Parathyroid adenoma (tissue), 2 donors: Measurements from ENCODE around the gene SYT7.

Experiments
- H2AFZ ChIP-seq: fragments of 300-600 bp; sonication (generic); one replicate; pipeline ENCODE4 v1.7.0; 2017; ENCODE audit warnings: antibody characterized with exemption, mild to moderate bottlenecking
- H3K27ac ChIP-seq: fragments of 300-600 bp; sonication (generic); one replicate; pipeline ENCODE4 v1.7.0; 2017
- H3K27me3 ChIP-seq: fragments of 300-600 bp; sonication (generic); one replicate; pipeline ENCODE4 v1.7.0; 2017; ENCODE audit warnings: low read length; ENCODE audit not compliant: control insufficient read depth, insufficient read depth
- H3K36me3 ChIP-seq: fragments of 300-600 bp; sonication (generic); one replicate; pipeline ENCODE4 v1.7.0; 2017; ENCODE audit warnings: low read length; ENCODE audit not compliant: control insufficient read depth, insufficient read depth
- H3K4me1 ChIP-seq: fragments of 300-600 bp; sonication (generic); one replicate; pipeline ENCODE4 v1.7.0; 2017; ENCODE audit warnings: control low read depth
- H3K4me2 ChIP-seq: fragments of 300-600 bp; sonication (generic); one replicate; pipeline ENCODE4 v1.7.0; 2017; ENCODE audit warnings: low read length
- H3K4me3 ChIP-seq: fragments of 300-600 bp; sonication (generic); one replicate; pipeline ENCODE4 v1.7.0; 2017; ENCODE audit warnings: low read depth, low read length
- H3K79me2 ChIP-seq: fragments of 300-600 bp; sonication (generic); one replicate; pipeline ENCODE4 v1.7.0; 2017; ENCODE audit warnings: control low read depth
- H3K9ac ChIP-seq: fragments of 300-600 bp; sonication (generic); one replicate; pipeline ENCODE4 v1.7.0; 2017; ENCODE audit warnings: mild to moderate bottlenecking
- H3K9me3 ChIP-seq: fragments of 300-600 bp; sonication (generic); one replicate; pipeline ENCODE4 v1.7.0; 2017; ENCODE audit warnings: low read length; ENCODE audit not compliant: control insufficient read depth
- TF ChIP-seq, protein P1 (sequence below): fragments of 300-600 bp; sonication (generic); IDR thresholded peaks from one replicate; pipeline ENCODE4 v1.7.0; 2017; ENCODE audit warnings: antibody characterized with exemption, mild to moderate bottlenecking
- donor health status: primary hyperparathyroidism.

Gene SYT7

DNA sequence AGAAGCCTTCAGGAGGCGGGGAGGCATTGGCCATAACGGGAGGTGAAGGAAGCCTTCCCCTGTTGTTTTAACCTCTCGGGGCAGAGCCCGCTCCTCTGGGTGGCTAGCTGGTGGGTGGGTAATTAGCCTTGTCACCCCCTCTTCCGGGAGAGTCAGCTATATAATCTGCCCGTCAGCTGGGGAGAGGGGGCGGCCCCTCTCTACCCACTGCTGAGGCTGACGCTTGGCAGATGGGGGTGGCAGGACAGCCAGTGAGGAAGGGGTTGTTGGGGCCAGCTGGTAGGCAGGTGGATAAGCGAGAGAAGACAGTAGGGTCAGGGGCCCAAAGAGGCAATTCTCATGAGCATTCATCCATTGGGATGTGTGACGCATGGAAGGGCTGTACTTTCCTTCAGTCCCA lies 33.0 kb upstream of the SYT7 start:
- H3K4me3 ChIP-seq, result no peak overlapping the region
- no peaks in the 10 kb centered on the region for H3K27me3 ChIP-seq
- no peaks in the 10 kb centered on the region for H3K79me2 ChIP-seq
- H3K4me1 ChIP-seq, result no peaks in the 10 kb centered on the region
- H3K4me2 ChIP-seq, result no peak overlapping the region
- H2AFZ ChIP-seq, result no peak overlapping the region
- H3K36me3 ChIP-seq, result no peaks in the 10 kb centered on the region
- no peaks in the 10 kb centered on the region for H3K9me3 ChIP-seq
- TF ChIP-seq, protein P1, sequence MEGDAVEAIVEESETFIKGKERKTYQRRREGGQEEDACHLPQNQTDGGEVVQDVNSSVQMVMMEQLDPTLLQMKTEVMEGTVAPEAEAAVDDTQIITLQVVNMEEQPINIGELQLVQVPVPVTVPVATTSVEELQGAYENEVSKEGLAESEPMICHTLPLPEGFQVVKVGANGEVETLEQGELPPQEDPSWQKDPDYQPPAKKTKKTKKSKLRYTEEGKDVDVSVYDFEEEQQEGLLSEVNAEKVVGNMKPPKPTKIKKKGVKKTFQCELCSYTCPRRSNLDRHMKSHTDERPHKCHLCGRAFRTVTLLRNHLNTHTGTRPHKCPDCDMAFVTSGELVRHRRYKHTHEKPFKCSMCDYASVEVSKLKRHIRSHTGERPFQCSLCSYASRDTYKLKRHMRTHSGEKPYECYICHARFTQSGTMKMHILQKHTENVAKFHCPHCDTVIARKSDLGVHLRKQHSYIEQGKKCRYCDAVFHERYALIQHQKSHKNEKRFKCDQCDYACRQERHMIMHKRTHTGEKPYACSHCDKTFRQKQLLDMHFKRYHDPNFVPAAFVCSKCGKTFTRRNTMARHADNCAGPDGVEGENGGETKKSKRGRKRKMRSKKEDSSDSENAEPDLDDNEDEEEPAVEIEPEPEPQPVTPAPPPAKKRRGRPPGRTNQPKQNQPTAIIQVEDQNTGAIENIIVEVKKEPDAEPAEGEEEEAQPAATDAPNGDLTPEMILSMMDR, result no peak
- H3K9ac ChIP-seq, result no peak overlapping the region
- no peak overlapping the region for H3K27ac ChIP-seq

DNA sequence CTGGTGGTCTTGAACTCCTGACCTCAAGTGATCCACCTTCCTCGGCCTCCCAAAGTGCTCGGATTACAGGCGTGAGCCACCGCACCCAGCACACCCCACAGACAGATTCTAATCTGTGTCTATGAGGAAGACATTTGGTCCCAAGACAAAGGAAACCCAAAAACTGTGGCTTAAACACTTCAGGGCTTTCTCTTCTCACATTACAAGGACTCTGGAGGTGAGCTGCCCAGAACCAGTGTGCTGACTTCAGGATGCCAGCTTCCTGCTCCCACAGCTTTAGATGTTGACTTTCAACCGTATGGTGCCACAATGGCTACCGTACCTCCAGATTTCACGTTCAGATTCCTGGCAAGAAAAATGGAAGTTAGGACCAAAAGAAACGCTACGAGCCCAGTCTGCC lies 32.2 kb upstream of the SYT7 start:
- TF ChIP-seq, protein P1, result no peak
- no peaks in the 10 kb centered on the region for H3K4me1 ChIP-seq
- no peak overlapping the region for H3K9ac ChIP-seq
- H3K4me3 ChIP-seq, result no peak overlapping the region
- H3K27ac ChIP-seq, result no peak overlapping the region
- no peaks in the 10 kb centered on the region for H3K79me2 ChIP-seq
- H3K9me3 ChIP-seq, result no peaks in the 10 kb centered on the region
- H3K36me3 ChIP-seq, result no peaks in the 10 kb centered on the region
- H3K27me3 ChIP-seq, result no peaks in the 10 kb centered on the region
- no peak overlapping the region for H2AFZ ChIP-seq
- no peak overlapping the region for H3K4me2 ChIP-seq

DNA sequence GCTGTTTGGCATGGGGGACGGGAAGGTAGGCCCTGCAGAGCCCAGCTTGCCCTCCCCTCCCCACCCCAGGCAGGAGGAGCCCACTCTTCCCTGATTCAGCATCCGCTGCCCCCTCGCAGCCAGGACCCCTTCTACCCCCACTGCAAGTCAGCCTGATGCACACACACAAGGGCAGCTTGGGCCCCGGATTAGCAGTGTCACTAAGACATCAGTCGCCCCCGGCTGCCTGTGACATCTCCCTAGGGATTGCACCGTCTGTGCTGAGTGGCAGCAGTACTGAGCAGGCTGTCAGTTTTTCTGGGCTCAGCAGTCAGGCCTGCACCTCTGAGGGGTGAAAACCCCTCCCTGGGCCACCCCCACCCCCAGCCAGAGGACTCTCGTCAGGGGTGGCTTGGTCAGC lies 30.4 kb upstream of the SYT7 start:
- Histone ChIP-seq H3K9ac (no peak overlapping the region), H2AFZ (no peak overlapping the region), H3K27me3 (no peaks in the 10 kb centered on the region), H3K4me2 (no peak overlapping the region), H3K79me2 (no peaks in the 10 kb centered on the region), H3K27ac (no peak overlapping the region), H3K4me3 (no peak overlapping the region), H3K9me3 (no peaks in the 10 kb centered on the region), H3K36me3 (no peaks in the 10 kb centered on the region), H3K4me1 (no peaks in the 10 kb centered on the region)
- TF ChIP-seq, protein P1, result no peak

DNA sequence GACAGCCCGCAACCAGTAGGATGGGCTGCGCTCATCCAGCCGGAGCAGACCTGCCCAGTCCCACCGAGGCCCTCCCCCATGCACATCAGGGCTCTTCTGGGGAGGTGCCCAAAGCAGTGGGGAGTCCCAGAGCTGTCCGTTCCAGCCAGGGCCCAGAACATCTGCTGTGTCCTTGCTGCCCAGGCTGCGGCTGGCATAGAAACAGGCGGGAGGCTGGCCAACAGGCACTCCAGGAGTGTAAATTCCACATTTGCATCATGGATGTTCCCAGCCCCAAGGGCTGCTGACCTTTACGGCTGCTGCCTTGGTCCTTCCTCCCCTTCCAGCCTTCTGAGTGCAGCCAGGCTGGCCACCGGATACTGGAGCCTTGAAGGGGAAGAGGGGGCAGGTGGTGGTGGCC lies 30.0 kb upstream of the SYT7 start:
- H3K4me3 ChIP-seq, result no peak overlapping the region
- no peak overlapping the region for H2AFZ ChIP-seq
- no peaks in the 10 kb centered on the region for H3K36me3 ChIP-seq
- H3K9ac ChIP-seq, result no peak overlapping the region
- no peak overlapping the region for H3K27ac ChIP-seq
- H3K27me3 ChIP-seq, result no peaks in the 10 kb centered on the region
- H3K4me1 ChIP-seq, result no peaks in the 10 kb centered on the region
- H3K4me2 ChIP-seq, result no peak overlapping the region
- TF ChIP-seq, protein P1, result no peak
- no peaks in the 10 kb centered on the region for H3K79me2 ChIP-seq
- no peaks in the 10 kb centered on the region for H3K9me3 ChIP-seq

DNA sequence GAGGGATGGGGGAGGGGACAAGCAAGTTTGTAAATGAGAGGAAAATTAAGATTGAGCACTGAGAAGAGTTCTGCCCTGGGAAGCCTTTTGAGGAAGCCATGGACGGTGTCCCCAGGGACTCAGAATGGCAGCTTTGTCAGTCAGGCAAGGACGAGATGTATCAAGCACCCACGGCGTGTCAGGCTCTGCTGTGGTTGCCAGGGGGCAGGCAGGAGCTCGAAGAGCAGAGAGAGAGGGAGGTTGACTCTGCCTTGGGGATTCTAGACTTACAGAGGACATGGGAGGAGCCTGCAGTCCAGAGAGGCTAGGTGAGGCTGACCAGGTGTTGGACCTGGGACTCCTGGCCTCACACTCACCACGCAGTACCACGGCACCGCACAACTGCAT lies 29.1 kb upstream of the SYT7 start:
- no peak overlapping the region for H3K27ac ChIP-seq
- TF ChIP-seq, protein P1, result peak; percentile 31
- H3K4me1 ChIP-seq, result no peaks in the 10 kb centered on the region
- no peak overlapping the region for H3K4me2 ChIP-seq
- H2AFZ ChIP-seq, result peak overlapping the region; percentile 53
- no peaks in the 10 kb centered on the region for H3K9me3 ChIP-seq
- no peak overlapping the region for H3K4me3 ChIP-seq
- no peak overlapping the region for H3K9ac ChIP-seq
- H3K27me3 ChIP-seq, result no peaks in the 10 kb centered on the region
- H3K36me3 ChIP-seq, result no peaks in the 10 kb centered on the region
- H3K79me2 ChIP-seq, result no peaks in the 10 kb centered on the region
